ENCODE results near the gene MAP6.

GRCh38 chr11:75539459-75540334, 129.1 kb downstream of the MAP6 start:
- TF ChIP-seq ELF4 (IDR thresholded peaks at IDR 0.05) (no peak), FOXK2 (IDR thresholded peaks at IDR 0.05) (no peak), ZNF384 (IDR thresholded peaks at IDR 0.05) (no peak), FOXA1 (IDR thresholded peaks at IDR 0.05) (no peak), SP1 (IDR thresholded peaks at IDR 0.05) (no peak), SUZ12 (IDR thresholded peaks at IDR 0.05) (no peak), HDGF (IDR thresholded peaks at IDR 0.05; ENCODE audit: borderline replicate concordance) (no peak), BHLHE40 (IDR thresholded peaks at IDR 0.05; ENCODE audit: borderline replicate concordance) (no peak), ARNT (IDR thresholded peaks at IDR 0.05) (no peak), NFRKB (IDR thresholded peaks at IDR 0.05) (no peak), LEF1 (IDR thresholded peaks at IDR 0.05; ENCODE audit: borderline replicate concordance) (no peak), PKNOX1 (IDR thresholded peaks at IDR 0.05) (no peak), FOXM1 (IDR thresholded peaks at IDR 0.05; ENCODE audit: borderline replicate concordance) (no peak), TARDBP (IDR thresholded peaks at IDR 0.05) (no peak)
